K562 (cell line): Measurements from ENCODE around the gene GLCCI1. TPM values are rescaled to one million over a fixed set of nuclear protein-coding genes. Genes with fewer than 3 reads are reported as not detected.

Source experiments
- CEBPB ChIP-seq: fragments of 450-650 bp; IDR thresholded peaks from 2 replicates; pipeline ENCODE4 v1.6.1; 2016; ENCODE audit warnings: missing genetic modification characterization, missing compliant biosample characterization
- CEBPG ChIP-seq, 3 experiments: fragments of 200-800 bp in 1 of 3; sonication (Bioruptor generic) in 1 of 3; sonication (generic) in 1 of 3; formaldehyde crosslinking in 1 of 3; IDR thresholded peaks in 2 of 3; conservative IDR thresholded peaks in 1 of 3; 2 replicates each; pipeline versions ENCODE4 v1.6.1 to v1.8.0; 2016 to 2022; ENCODE audit warnings: missing compliant biosample characterization in 2 of 3, missing genetic modification characterization in 2 of 3, mild to moderate bottlenecking in 1 of 3, missing genetic modification reagents in 1 of 3
- EP300 ChIP-seq: IDR thresholded peaks from 2 replicates; pipeline ENCODE4 v1.6.1; 2012; ENCODE audit warnings: low read length, improper control_type of control experiment
- ETV1 ChIP-seq: fragments of 450-650 bp; conservative IDR thresholded peaks from 2 replicates; pipeline ENCODE4 v1.6.1; 2016; ENCODE audit warnings: missing genetic modification characterization, control low read depth, low read depth, missing compliant biosample characterization
- FOS ChIP-seq: IDR thresholded peaks from 3 replicates; pipeline ENCODE4 v1.6.1; 2011; ENCODE audit not compliant: insufficient read length; ENCODE audit errors: extremely low read depth
- FOSL1 ChIP-seq: fragments of 200-800 bp; sonication (Bioruptor generic); conservative IDR thresholded peaks from 2 replicates; pipeline ENCODE4 v1.6.1; 2016; ENCODE audit warnings: missing genetic modification characterization, missing compliant biosample characterization
- JUN ChIP-seq, 2 experiments: sonication (generic) in 1 of 2; formaldehyde crosslinking in 1 of 2; IDR thresholded peaks; 2 replicates each; pipeline versions ENCODE4 v1.6.1 to v1.8.0; 2012 to 2022; ENCODE audit warnings: borderline replicate concordance in 2 of 2, mild to moderate bottlenecking in 2 of 2, improper control_type of control experiment in 1 of 2, low read depth in 1 of 2, low read length in 1 of 2, missing genetic modification reagents in 1 of 2
- PHTF2 ChIP-seq: fragments of 250-450 bp; sonication (Bioruptor Pico); IDR thresholded peaks from 2 replicates; pipeline ENCODE4 v1.5.0; 2021; ENCODE audit warnings: mild to moderate bottlenecking
- RAD21 ChIP-seq, 2 experiments: fragments of 250-450 bp in 1 of 2; fragments of 450-650 bp in 1 of 2; sonication (Bioruptor Pico) in 1 of 2; formaldehyde crosslinking in 1 of 2; IDR thresholded peaks in 1 of 2; conservative IDR thresholded peaks in 1 of 2; 2 replicates each; pipeline versions ENCODE4 v1.4.0 to v1.8.0; 2020 to 2022; ENCODE audit warnings: mild to moderate bottlenecking in 2 of 2, moderate library complexity in 1 of 2
- SOX6 ChIP-seq: fragments of 450-650 bp; IDR thresholded peaks from 2 replicates; pipeline ENCODE4 v1.6.1; 2014; ENCODE audit warnings: mild to moderate bottlenecking
- STAT5A ChIP-seq: IDR thresholded peaks from 2 replicates; pipeline ENCODE4 v1.6.1; 2012; ENCODE audit warnings: low read length, inconsistent platforms, borderline replicate concordance
- ZNF274 ChIP-seq: IDR thresholded peaks from 2 replicates; pipeline ENCODE4 v1.6.1; 2011; ENCODE audit warnings: low read depth, mild to moderate bottlenecking, low read length, moderate library complexity, borderline replicate concordance
- polyA plus RNA-seq, 8 experiments: library from polyadenylated mRNA; depleted of rRNA in 4 of 8; stranded (reverse) in 5 of 8; unstranded in 3 of 8; fragments of >200 nt; fragmentation: Nextera tagmentation in 2 of 8; fragmentation: Illumina TruSeq in 1 of 8; extraction: Ambion mirVana in 2 of 8; extraction: Trizol in 1 of 8; gene quantifications; 2 replicates each; pipeline versions ENCODE4 v1.2.1 to v1.2.3, GENCODE V29; 2011 to 2014; ENCODE audit warnings: inconsistent platforms in 1 of 8, missing spikeins in 1 of 8
- total RNA-seq, 7 experiments: library from RNA; depleted of rRNA in 6 of 7; stranded (reverse); fragments of >200 nt in 6 of 7; fragmentation: Illumina TruSeq in 2 of 7; extraction: Trizol in 2 of 7; gene quantifications; 2 replicates each; pipeline versions ENCODE4 v1.2.1 to v1.2.3, GENCODE V29; 2011 to 2021; ENCODE audit warnings: low replicate concordance in 1 of 7
- TF ChIP-seq, protein P1 (sequence below): fragments of 250-450 bp; sonication (Bioruptor Pico); IDR thresholded peaks from 2 replicates; pipeline ENCODE4 v1.8.0; 2021; ENCODE audit warnings: moderate library complexity, mild to moderate bottlenecking, inconsistent platforms
- TF ChIP-seq, protein P2 (sequence below): sonication (generic); IDR thresholded peaks from 2 replicates; pipeline ENCODE4 v1.6.1; 2016
- TF ChIP-seq, protein P3 (sequence below): fragments of 450-650 bp; IDR thresholded peaks from 2 replicates; pipeline ENCODE4 v1.6.1; 2016; ENCODE audit warnings: low read depth, mild to moderate bottlenecking, moderate library complexity
- TF ChIP-seq, protein P4 (sequence below): sonication (generic); formaldehyde crosslinking; IDR thresholded peaks from 2 replicates; pipeline ENCODE4 v1.8.1; 2023; ENCODE audit warnings: missing genetic modification reagents, mild to moderate bottlenecking, borderline replicate concordance

The GLCCI1 gene
- total and polyA plus RNA-seq, 9 of the 15 experiments (the other 6 are each of a cell fraction or from before 2014, with no cell fraction given): 2.7 to 11.9 (median 7.2) TPM

DNA sequence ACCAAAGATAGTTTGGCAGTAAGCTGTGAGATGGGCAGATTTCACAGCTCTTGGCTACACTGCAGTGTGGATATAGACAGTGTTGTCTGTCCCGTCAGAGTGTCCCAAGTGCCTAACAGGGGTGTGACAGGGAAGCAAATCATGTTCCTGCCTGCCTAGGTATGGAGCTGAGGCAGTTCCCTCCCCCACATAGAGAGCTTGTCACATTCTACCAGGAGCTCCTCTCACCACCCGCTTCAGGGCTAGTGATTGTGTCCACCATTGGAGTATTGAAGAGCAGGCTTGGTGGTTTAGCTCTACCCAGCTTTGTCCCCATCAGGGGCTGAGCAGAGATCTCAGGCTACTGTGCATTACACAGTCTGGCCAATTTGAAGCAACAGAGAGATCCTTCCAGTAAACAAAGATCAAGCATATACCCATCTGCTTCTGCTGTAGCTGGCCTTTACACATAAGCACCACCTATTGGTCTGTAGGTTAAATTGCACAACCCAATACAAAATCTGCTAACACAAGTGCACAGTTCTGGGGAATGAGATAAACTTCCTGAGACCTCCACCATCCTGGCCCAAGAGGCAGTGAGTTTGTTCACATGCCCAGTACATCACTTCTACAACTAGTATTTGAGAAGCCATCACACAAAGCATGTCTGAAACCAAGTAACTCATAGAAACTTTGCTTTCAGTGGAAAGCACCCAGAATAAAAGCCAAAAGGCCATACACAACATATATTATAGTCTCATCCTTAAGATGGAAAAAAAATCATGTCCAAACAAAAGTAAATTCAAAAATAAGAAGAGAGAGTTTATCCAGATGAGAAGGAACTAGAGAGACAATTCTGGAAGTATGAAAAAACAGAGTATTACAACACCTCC lies 67.3 kb downstream of the GLCCI1 start (continued):
- TF ChIP-seq, protein P1, sequence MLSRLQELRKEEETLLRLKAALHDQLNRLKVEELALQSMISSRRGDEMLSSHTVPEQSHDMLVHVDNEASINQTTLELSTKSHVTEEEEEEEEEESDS: no peak
- no peak for TF ChIP-seq PHTF2 (CRISPR knock-in tag)
- TF ChIP-seq, protein P2, sequence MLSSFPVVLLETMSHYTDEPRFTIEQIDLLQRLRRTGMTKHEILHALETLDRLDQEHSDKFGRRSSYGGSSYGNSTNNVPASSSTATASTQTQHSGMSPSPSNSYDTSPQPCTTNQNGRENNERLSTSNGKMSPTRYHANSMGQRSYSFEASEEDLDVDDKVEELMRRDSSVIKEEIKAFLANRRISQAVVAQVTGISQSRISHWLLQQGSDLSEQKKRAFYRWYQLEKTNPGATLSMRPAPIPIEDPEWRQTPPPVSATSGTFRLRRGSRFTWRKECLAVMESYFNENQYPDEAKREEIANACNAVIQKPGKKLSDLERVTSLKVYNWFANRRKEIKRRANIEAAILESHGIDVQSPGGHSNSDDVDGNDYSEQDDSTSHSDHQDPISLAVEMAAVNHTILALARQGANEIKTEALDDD: no peak
- TF ChIP-seq EP300: no peak
- no peak for TF ChIP-seq SOX6
- TF ChIP-seq, protein P3, sequence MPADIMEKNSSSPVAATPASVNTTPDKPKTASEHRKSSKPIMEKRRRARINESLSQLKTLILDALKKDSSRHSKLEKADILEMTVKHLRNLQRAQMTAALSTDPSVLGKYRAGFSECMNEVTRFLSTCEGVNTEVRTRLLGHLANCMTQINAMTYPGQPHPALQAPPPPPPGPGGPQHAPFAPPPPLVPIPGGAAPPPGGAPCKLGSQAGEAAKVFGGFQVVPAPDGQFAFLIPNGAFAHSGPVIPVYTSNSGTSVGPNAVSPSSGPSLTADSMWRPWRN: no peak
- TF ChIP-seq FOS: no peak
- no peak for TF ChIP-seq ETV1
- TF ChIP-seq STAT5A: no peak
- TF ChIP-seq CEBPG (CRISPR knock-in tag; IDR thresholded peaks at IDR 0.05): peak; percentile 38; the same call in 1 of the 2 replicates
- no peak for TF ChIP-seq CEBPG (tag; conservative IDR thresholded peaks at IDR 0.05 in 1 of 2, IDR thresholded peaks at IDR 0.05 in 1 of 2)
- TF ChIP-seq CEBPB: 0 out of 2 replicates have a peak, but pooled peaks have one; percentile 15
- TF ChIP-seq JUN (IDR thresholded peaks at IDR 0.05; ENCODE audit: borderline replicate concordance, low read depth, low read length): no peak
- no peak for TF ChIP-seq JUN (CRISPR knock-in tag; IDR thresholded peaks at IDR 0.05; ENCODE audit: borderline replicate concordance)
- TF ChIP-seq RAD21 (CRISPR knock-in tag; conservative IDR thresholded peaks at IDR 0.05 in 1 of 2, IDR thresholded peaks at IDR 0.05 in 1 of 2): peak in 1 of 2 experiments; percentile 67; a peak in 2 of 4 replicates
- TF ChIP-seq, protein P4, sequence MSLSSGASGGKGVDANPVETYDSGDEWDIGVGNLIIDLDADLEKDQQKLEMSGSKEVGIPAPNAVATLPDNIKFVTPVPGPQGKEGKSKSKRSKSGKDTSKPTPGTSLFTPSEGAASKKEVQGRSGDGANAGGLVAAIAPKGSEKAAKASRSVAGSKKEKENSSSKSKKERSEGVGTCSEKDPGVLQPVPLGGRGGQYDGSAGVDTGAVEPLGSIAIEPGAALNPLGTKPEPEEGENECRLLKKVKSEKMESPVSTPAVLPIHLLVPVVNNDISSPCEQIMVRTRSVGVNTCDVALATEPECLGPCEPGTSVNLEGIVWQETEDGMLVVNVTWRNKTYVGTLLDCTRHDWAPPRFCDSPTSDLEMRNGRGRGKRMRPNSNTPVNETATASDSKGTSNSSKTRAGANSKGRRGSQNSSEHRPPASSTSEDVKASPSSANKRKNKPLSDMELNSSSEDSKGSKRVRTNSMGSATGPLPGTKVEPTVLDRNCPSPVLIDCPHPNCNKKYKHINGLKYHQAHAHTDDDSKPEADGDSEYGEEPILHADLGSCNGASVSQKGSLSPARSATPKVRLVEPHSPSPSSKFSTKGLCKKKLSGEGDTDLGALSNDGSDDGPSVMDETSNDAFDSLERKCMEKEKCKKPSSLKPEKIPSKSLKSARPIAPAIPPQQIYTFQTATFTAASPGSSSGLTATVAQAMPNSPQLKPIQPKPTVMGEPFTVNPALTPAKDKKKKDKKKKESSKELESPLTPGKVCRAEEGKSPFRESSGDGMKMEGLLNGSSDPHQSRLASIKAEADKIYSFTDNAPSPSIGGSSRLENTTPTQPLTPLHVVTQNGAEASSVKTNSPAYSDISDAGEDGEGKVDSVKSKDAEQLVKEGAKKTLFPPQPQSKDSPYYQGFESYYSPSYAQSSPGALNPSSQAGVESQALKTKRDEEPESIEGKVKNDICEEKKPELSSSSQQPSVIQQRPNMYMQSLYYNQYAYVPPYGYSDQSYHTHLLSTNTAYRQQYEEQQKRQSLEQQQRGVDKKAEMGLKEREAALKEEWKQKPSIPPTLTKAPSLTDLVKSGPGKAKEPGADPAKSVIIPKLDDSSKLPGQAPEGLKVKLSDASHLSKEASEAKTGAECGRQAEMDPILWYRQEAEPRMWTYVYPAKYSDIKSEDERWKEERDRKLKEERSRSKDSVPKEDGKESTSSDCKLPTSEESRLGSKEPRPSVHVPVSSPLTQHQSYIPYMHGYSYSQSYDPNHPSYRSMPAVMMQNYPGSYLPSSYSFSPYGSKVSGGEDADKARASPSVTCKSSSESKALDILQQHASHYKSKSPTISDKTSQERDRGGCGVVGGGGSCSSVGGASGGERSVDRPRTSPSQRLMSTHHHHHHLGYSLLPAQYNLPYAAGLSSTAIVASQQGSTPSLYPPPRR (CRISPR knock-in tag): no peak
- TF ChIP-seq FOSL1 (tag): no peak
- TF ChIP-seq ZNF274: no peak
